HL-60/S4 treated with retinoic acid at 250 ng/mL for 4 days and 3 days (cell line): ENCODE measurements around the gene KPNA4.
"Not testable (repeated sequence)": the region's sequence is repeated elsewhere in the genome, so short reads cannot be mapped to it uniquely, and the experiment has no call there.

ENCODE experiments used
- in situ Hi-C: fragments of 300-500 bp; cut with MboI; formaldehyde crosslinking; loops from 2 replicates; pipeline ENCODE4 v1.7.0; 2022; ENCODE audit warnings: low sequenced_read_pairs

KPNA4 gene

GRCh38 chr3:160573955-160574525 is 8.7 kb upstream of the KPNA4 start:
- in situ Hi-C loops = not testable (repeated sequence)

DNA sequence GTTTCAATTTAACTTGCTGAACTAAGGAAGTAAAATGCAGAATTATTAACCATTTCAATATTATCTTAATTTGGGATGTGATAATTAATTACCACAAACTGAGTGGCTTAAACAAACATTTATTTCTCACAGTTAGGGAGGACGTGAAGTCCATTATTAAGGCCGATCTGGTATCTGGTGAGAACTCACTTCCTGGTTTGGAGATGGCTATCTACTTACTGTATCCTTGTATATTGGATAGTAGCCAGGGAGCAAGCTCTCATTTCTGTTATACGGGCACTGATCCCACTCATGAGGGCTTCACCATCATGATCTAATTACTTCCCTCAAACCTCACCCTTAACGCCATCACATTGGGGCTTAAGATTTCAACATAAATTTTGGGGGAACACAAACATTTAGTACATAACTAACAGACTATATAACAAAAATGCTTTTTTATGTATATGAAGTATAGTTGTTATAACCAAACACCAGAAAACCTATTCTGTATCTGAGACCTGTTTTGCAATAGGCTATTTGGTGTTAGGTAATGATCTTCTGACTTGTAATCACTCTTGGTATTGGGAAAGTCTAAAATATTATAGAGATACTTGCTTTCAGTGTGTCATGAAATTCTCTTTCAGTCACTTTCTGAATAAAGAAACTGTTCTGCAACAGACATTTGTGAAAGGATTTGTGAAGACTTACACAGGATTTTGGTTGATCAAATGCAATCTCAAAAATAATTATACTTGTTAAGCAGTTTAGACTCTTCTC is 4.7 kb upstream of the KPNA4 start:
- in situ Hi-C loops = no loop called here

DNA sequence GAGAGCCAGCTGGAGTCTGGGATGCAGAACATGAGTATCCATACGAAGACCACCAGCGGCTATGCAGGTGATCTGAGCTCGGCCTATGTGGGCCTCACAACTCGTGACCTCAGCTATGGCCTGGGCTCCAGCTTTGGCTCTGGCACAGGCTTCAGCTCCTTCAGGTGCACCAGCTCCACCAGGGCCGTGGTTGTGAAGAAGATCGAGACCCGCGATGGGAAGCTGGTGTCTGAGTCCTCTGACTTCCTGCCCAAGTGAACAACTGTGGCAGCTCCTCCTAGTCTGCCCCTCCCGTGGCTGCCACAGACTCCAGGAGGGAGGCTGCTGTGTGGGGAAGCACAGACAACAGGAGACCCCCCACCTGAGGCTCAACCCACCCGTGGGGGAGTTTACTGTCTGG is 3.6 kb upstream of the KPNA4 start:
- in situ Hi-C loops = no loop called here

- in situ Hi-C loops = no loop called here
Observed at GRCh38 chr3:160567774-160568173, 2.4 kb upstream of the KPNA4 start.

DNA sequence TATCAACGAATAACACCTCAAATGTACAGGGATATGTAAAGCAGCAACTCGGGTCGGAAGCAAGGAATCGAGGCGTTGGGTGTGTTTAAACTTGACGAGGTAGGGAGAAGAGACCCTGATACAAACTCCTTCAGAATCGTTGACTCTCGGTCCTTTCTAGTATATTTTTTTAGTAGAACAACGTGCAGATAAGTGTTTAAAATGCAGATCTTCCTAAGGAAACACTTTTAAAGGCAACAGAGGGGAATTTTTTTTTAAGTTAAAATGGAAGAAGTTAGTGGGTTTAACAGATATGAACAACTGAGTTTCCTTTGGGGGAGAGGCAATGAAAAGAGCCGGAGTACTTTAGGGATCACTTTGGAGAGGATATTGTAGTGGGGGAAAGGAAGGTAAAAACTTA is 1.1 kb upstream of the KPNA4 start:
- in situ Hi-C loops = no loop called here

DNA sequence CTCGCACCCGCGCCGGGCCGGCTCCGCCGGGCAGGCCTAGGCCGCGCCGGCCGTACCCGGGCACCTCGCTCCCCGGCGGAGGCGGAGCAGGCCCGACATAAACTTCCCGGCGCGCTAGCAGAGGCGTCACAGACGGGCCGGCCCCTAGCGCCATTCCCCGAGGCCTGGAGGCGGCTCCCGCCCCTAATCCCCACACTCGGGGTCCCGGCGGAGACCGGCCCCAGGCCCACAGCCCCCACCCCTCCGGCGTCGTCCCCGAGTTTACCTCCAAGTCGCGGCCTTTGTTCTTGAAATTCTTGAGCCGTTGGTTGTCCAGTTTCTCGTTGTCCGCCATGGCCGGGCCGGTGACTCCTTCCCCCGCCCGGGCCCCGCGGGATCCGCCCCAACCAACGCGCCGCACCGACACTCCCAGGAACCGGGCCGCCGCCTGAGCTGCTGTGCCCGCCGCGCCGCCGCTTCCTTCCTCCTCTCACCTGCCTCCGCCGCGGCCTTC is 376 bp downstream of the KPNA4 start:
- in situ Hi-C loops = no loop called here

- in situ Hi-C loops = no loop called here
Observed at GRCh38 chr3:160564258-160564911, 986 bp downstream of the KPNA4 start.

DNA sequence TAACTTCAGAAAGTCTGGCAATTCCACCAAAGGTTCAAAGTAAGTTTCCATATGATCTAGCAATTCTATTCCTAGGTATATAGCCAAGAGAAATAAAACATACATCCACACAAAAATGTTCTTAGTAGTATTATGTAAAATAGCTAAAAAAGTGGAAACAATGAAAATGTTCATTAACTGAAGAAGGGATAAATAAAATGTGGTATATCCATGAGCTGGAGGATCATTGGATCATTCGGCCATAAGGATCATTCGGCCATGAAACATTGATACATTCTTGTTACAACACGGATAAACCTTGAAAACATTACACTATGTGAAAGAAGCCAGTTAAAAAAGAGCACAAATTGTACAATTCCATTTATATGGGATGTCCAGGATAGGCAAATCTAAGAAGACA is 2.4 kb downstream of the KPNA4 start:
- in situ Hi-C loops = no loop called here

GRCh38 chr3:160557571-160557970 is 7.8 kb downstream of the KPNA4 start:
- in situ Hi-C loops = no loop called here

- in situ Hi-C loops = no loop called here
Observed at GRCh38 chr3:160556141-160556540, 9.2 kb downstream of the KPNA4 start.

GRCh38 chr3:160554980-160555379 is 10.4 kb downstream of the KPNA4 start:
- in situ Hi-C loops = no loop called here

- in situ Hi-C loops = no loop called here
Observed at GRCh38 chr3:160553827-160554226, 11.5 kb downstream of the KPNA4 start.

GRCh38 chr3:160546727-160547126 is 18.6 kb downstream of the KPNA4 start:
- in situ Hi-C loops = no loop called here

- in situ Hi-C loops = no loop called here
Observed at GRCh38 chr3:160545504-160545871, 19.9 kb downstream of the KPNA4 start.

DNA sequence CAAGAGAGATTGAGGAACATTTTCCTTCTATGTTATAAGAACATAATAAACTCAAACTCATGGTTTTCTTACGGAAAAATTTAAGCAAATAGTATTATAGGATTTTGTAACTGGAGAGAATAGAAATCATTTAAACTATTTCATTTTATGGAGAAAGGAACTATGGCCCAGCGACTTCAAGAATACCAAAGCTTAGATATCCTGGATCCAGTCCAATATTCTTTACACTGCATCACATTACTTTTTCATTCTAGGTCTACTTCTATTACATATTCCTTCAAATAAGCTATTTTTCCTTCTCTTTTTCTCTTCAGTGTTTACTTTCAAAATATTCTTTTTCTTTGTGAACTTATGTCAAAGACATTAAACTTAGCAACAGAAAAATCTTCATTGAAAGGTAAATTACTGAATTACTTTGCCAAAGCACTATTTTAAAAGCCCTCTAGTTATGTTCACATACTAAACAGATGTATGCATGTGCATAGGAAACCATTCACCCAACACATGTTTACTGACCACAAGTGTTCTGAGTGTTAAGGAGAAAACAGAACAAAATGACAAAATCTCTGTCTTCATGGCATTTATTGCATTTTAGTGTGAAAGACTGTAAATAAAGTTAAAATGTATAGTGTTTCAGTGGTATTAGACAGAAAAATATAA is 20.4 kb downstream of the KPNA4 start:
- in situ Hi-C loops = no loop called here

- in situ Hi-C loops = no loop called here
Observed at GRCh38 chr3:160540551-160540950, 24.8 kb downstream of the KPNA4 start.

- in situ Hi-C loops = no loop called here
Observed at GRCh38 chr3:160538895-160539294, 26.5 kb downstream of the KPNA4 start.

DNA sequence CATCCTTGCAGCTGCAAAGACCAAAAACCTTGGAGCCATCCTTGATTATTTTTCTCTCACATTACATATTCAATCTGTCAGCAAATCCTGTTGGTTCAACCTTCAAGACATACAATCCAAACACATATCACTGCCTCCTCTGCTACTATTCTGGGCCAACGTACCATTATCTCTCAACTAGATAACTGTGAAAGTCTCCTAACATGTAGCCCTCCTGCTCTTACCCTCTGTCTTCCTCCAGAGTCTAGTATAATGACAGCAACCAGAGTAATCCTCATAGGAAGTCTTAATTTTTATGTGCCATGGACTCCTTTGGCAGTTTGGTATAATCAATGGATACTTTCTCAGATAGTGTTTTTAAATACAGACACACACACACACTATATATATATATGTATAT is 27.6 kb downstream of the KPNA4 start:
- in situ Hi-C loops = no loop called here

GRCh38 chr3:160532371-160532770 is 33.0 kb downstream of the KPNA4 start:
- in situ Hi-C loops = no loop called here

GRCh38 chr3:160531311-160531710 is 34.1 kb downstream of the KPNA4 start:
- in situ Hi-C loops = no loop called here

DNA sequence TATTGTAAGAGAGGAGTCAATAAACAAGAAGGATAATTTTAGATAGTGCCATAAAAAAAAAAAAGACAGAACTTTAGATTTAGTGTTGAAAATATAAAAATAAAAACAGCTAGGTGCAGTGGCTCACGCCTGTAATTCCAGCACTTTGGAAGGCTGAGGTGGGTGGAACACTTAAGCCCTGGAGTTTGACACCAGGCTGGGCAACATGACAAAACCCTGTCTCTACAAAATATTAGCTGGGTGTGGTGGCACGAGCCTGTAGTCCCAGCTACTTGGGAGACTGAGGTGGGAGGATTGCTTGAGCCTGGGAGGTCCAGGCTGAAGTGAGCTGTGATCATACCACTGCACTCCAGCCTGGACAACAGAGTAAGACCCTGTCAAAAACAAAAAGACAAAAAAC is 49.0 kb downstream of the KPNA4 start:
- in situ Hi-C loops = not testable (repeated sequence)

- in situ Hi-C loops = no loop called here
Observed at GRCh38 chr3:160501325-160501724, 64.0 kb downstream of the KPNA4 start.
